GM21381 (cell line): Measurements from ENCODE around the gene VTN.
"Not testable (repeated sequence)": the region's sequence is repeated elsewhere in the genome, so short reads cannot be mapped to it uniquely, and the experiment has no call there.

ENCODE experiments used
- ATAC-seq: cut with Tn5 transposase; IDR thresholded peaks from one replicate; pipeline ENCODE4 v1.9.1; 2021; ENCODE audit warnings: mild to moderate bottlenecking, moderate library complexity; ENCODE audit not compliant: unreplicated experiment

VTN gene

GRCh38 chr17:28343491-28343932 is 26.6 kb downstream of the VTN start:
- ATAC-seq: no peak

GRCh38 chr17:28342313-28342712 is 27.8 kb downstream of the VTN start:
- no peak for ATAC-seq

GRCh38 chr17:28341516-28341915 is 28.6 kb downstream of the VTN start:
- no peak for ATAC-seq

- no peak for ATAC-seq
These were observed 29.7 kb downstream of the VTN start for GRCh38 chr17:28340374-28340773.

GRCh38 chr17:28339431-28339830 is 30.7 kb downstream of the VTN start:
- no peak for ATAC-seq

GRCh38 chr17:28338769-28339212 is 31.3 kb downstream of the VTN start:
- not testable (repeated sequence) for ATAC-seq

GRCh38 chr17:28338056-28338768 is 31.9 kb downstream of the VTN start:
- no peak for ATAC-seq

- ATAC-seq: no peak
These were observed 33.9 kb downstream of the VTN start for GRCh38 chr17:28335959-28336871.

GRCh38 chr17:28335201-28335958 is 34.7 kb downstream of the VTN start, which contains the start of the genes IFT20 and TNFAIP1:
Gene IFT20 (minus strand): TSS chr17:28335472. CDS start chr17:28331985, 3,487 bp downstream.
Gene TNFAIP1 (plus strand): TSS chr17:28335761. CDS start chr17:28339522, 3,761 bp downstream.
- ATAC-seq: peak; percentile 97

GRCh38 chr17:28334666-28335200 is 35.4 kb downstream of the VTN start:
- no peak for ATAC-seq

GRCh38 chr17:28334171-28334570 is 35.9 kb downstream of the VTN start:
- ATAC-seq: no peak

GRCh38 chr17:28333083-28333746 is 36.9 kb downstream of the VTN start:
- ATAC-seq: no peak

- no peak for ATAC-seq
These were observed 38.2 kb downstream of the VTN start for GRCh38 chr17:28331891-28332420.

- ATAC-seq: no peak
These were observed 39.4 kb downstream of the VTN start for GRCh38 chr17:28330671-28331070.

GRCh38 chr17:28328325-28328724 is 41.8 kb downstream of the VTN start:
- ATAC-seq: no peak

- no peak for ATAC-seq
These were observed 42.4 kb downstream of the VTN start for GRCh38 chr17:28327709-28328108.

- no peak for ATAC-seq
These were observed 43.0 kb downstream of the VTN start for GRCh38 chr17:28327031-28327607.

- ATAC-seq: no peak
These were observed 44.0 kb downstream of the VTN start for GRCh38 chr17:28326114-28326513.

- ATAC-seq: no peak
These were observed 44.9 kb downstream of the VTN start for GRCh38 chr17:28325211-28325610.

- no peak for ATAC-seq
These were observed 45.3 kb downstream of the VTN start for GRCh38 chr17:28324781-28325180.
